ENCODE results near the gene MAPK8.

DNA sequence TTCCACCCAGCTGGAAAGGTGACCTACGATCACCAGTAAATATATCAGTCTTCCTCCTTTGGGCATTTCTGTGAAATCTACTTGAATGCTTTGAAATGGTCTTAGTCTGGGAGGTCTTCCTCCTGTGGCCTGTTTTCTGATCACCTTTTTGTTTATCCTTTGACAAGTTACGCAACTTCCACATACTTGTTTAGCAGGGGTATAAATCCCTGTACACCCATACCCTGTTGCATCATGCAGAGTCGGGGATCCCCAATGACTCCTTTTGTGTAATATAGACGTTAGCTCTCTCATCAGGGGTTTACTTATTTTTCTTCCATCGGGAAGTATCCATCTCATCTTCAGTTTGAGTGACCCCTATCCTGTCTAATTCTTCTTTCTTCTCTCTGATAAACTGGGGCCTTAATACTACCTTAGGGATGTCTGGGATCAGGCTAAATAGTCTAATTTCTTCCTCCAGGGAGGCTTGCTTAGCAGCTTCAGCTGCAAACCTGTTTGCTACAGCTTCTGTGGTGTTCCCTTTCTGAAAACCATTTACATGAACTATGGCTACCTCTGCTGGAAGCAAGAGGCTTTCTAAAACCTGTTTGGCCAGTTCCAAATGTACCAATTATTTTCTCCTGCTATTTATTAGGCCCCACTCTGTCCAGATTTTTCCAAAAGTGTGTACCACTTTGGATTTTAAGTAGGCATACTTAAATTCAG is 25.8 kb downstream of the MAPK8 start:
- TF ChIP-seq YY1 (IDR thresholded peaks at IDR 0.05; ENCODE audit: insufficient read depth, insufficient read length) (no peak), SUZ12 (IDR thresholded peaks at IDR 0.05; ENCODE audit: extremely low read depth, insufficient read depth, insufficient read length) (no peak), ZNF274 (IDR thresholded peaks at IDR 0.05; ENCODE audit: low read depth, low read length) (no peak)
